ENCODE measurements around the gene ALOX12. TPM values are rescaled to one million over a fixed set of nuclear protein-coding genes. Genes with fewer than 3 reads are reported as not detected.

ALOX12 gene
- total and polyA plus RNA-seq, 7 donors: 0.03 TPM; not detected in 6

- H3K27ac ChIP-seq: peak overlapping the region; percentile 80
- intact Hi-C loops (cut with DNase I): no loop called here
Measured at GRCh38 chr17:7019367-7019766, 23.5 kb downstream of the ALOX12 start.

GRCh38 chr17:7019839-7020519 is 24.1 kb downstream of the ALOX12 start:
- Histone ChIP-seq H3K36me3 (ENCODE audit: insufficient read depth in 1 of 2, low read depth in 1 of 2) (peaks cover 0 to 12% of the 10 kb centered on the region in 2 donors), H3K4me1 (peaks cover 24% of the 10 kb centered on the region), H3K27me3 (ENCODE audit: insufficient read depth in 3 of 3, low read length in 2 of 3) (peaks cover 0 to 17% (median 7%) of the 10 kb centered on the region in 3 donors), H3K4me3 (peak overlapping the region; percentile 70), H3K9me3 (no peaks in the 10 kb centered on the region), H3K27ac (peak overlapping the region; percentile 80)
- ATAC-seq (peak in 1 of 4 donors; percentile 21), DNase-seq (peak; percentile 58 to 77)
- TF ChIP-seq CTCF (IDR thresholded peaks at IDR 0.05): no peak
- WGBS, 3 donors: 6 to 11% (median 10%) methylated on average over 10 to 16 of the region's 16 CpGs
- intact Hi-C loops (cut with DNase I): loop anchor here (5.0 kb wide), 1 partner anchor 108 kb away; no protein-coding TSS in a partner anchor

More at GRCh38 chr17:7019367-7019766, 23.5 kb downstream of the ALOX12 start:
- no peak for TF ChIP-seq CTCF (IDR thresholded peaks at IDR 0.05)
- 16 to 17% (median 16%) methylated on average over 10 of the region's 10 CpGs for WGBS, 3 donors
- no peak for DNase-seq
- Histone ChIP-seq H3K4me3 (peak overlapping the region; percentile 70), H3K9me3 (no peaks in the 10 kb centered on the region), H3K27me3 (ENCODE audit: insufficient read depth in 3 of 3, low read length in 2 of 3) (peaks cover 0 to 17% (median 7%) of the 10 kb centered on the region in 3 donors), H3K4me1 (peaks cover 24% of the 10 kb centered on the region), H3K36me3 (ENCODE audit: insufficient read depth in 1 of 2, low read depth in 1 of 2) (peaks cover 0 to 12% of the 10 kb centered on the region in 2 donors)
- ATAC-seq: no peak

GRCh38 chr17:7020894-7021664 is 25.2 kb downstream of the ALOX12 start:
- TF ChIP-seq CTCF (IDR thresholded peaks at IDR 0.05): no peak
- intact Hi-C loops (cut with DNase I): loop anchor here (5.0 kb wide), 1 partner anchor 109 kb away; no protein-coding TSS in a partner anchor
- peaks cover 0 to 17% (median 7%) of the 10 kb centered on the region in 3 donors for H3K27me3 ChIP-seq (ENCODE audit: insufficient read depth in 3 of 3, low read length in 2 of 3)
- peak overlapping the region; percentile 69 for H3K27ac ChIP-seq
- no peak for ATAC-seq
- H3K4me3 ChIP-seq: peak overlapping the region; percentile 63
- H3K9me3 ChIP-seq: no peaks in the 10 kb centered on the region
- DNase-seq: no peak
- peaks cover 16% of the 10 kb centered on the region for H3K4me1 ChIP-seq
- peaks cover 0 to 12% of the 10 kb centered on the region in 2 donors for H3K36me3 ChIP-seq (ENCODE audit: insufficient read depth in 1 of 2, low read depth in 1 of 2)
- WGBS, 3 donors: 45 to 53% (median 46%) methylated on average over 11 of the region's 11 CpGs

GRCh38 chr17:7021993-7022778 is 26.3 kb downstream of the ALOX12 start:
- intact Hi-C loops (cut with DNase I): loop anchor here (5.0 kb wide), 1 partner anchor 110 kb away; no protein-coding TSS in a partner anchor
- peak; percentile 87 to 92 for DNase-seq
- H3K27me3 ChIP-seq (ENCODE audit: insufficient read depth in 3 of 3, low read length in 2 of 3): peaks cover 0 to 17% (median 7%) of the 10 kb centered on the region in 3 donors
- H3K4me1 ChIP-seq: peaks cover 15% of the 10 kb centered on the region
- peak; percentile 97 for TF ChIP-seq CTCF (IDR thresholded peaks at IDR 0.05)
- H3K27ac ChIP-seq: peak overlapping the region; percentile 79
- H3K36me3 ChIP-seq (ENCODE audit: insufficient read depth in 1 of 2, low read depth in 1 of 2): peaks cover 0 to 6% of the 10 kb centered on the region in 2 donors
- peak; percentile 72 to 81 (median 78) for ATAC-seq
- H3K4me3 ChIP-seq: peak overlapping the region; percentile 63
- no peaks in the 10 kb centered on the region for H3K9me3 ChIP-seq
- 1 to 2% (median 2%) methylated on average over 51 to 53 of the region's 53 CpGs for WGBS, 3 donors

All from psoas muscle (tissue), 8 donors.